Measurements from ENCODE around the gene SCNN1B.

DNA sequence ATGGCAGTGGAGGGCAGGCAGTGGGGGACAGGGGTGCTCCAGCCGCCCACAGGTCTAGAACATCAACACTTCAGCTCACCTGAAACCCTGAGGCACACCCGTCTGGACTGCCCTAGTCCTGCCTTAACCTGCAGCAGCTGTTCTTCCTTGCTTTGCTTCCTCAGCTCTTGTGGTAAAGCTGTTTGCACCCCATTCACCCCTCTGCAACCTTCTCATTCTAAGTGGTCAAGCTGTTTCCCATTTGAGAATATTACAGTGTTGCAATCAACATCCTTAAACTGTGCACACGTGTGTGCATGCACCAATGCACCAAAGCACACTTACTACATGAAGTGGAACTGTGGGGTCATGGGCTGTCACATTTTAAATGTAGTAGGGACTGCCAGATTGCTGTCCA is 32.4 kb downstream of the SCNN1B start:
- no peak for TF ChIP-seq EZH2 (IDR thresholded peaks at IDR 0.05; ENCODE audit: borderline replicate concordance, low read length)
- TF ChIP-seq, protein P1, sequence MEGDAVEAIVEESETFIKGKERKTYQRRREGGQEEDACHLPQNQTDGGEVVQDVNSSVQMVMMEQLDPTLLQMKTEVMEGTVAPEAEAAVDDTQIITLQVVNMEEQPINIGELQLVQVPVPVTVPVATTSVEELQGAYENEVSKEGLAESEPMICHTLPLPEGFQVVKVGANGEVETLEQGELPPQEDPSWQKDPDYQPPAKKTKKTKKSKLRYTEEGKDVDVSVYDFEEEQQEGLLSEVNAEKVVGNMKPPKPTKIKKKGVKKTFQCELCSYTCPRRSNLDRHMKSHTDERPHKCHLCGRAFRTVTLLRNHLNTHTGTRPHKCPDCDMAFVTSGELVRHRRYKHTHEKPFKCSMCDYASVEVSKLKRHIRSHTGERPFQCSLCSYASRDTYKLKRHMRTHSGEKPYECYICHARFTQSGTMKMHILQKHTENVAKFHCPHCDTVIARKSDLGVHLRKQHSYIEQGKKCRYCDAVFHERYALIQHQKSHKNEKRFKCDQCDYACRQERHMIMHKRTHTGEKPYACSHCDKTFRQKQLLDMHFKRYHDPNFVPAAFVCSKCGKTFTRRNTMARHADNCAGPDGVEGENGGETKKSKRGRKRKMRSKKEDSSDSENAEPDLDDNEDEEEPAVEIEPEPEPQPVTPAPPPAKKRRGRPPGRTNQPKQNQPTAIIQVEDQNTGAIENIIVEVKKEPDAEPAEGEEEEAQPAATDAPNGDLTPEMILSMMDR (conservative IDR thresholded peaks at IDR 0.05 in 1 of 2, IDR thresholded peaks at IDR 0.05 in 1 of 2; ENCODE audit: extremely low read depth in 1 of 2, insufficient read depth in 1 of 2, low read depth in 1 of 2, low read length in 2 of 2), result no peak
